CD4-positive, alpha-beta T cell treated with Interleukin-1 beta for 1 hour (primary cell): ENCODE results near the gene FBH1.
"Not testable (repeated sequence)": the region's sequence is repeated elsewhere in the genome, so short reads cannot be mapped to it uniquely, and the experiment has no call there.

Experiments
- DNase-seq, 2 donors: peaks; one replicate each; pipeline ENCODE4 v3.0.0-alpha.2; 2020 to 2022

FBH1 gene

GRCh38 chr10:5960973-5961275 lies 70.9 kb downstream of the FBH1 start:
- DNase-seq: not testable (repeated sequence)

DNA sequence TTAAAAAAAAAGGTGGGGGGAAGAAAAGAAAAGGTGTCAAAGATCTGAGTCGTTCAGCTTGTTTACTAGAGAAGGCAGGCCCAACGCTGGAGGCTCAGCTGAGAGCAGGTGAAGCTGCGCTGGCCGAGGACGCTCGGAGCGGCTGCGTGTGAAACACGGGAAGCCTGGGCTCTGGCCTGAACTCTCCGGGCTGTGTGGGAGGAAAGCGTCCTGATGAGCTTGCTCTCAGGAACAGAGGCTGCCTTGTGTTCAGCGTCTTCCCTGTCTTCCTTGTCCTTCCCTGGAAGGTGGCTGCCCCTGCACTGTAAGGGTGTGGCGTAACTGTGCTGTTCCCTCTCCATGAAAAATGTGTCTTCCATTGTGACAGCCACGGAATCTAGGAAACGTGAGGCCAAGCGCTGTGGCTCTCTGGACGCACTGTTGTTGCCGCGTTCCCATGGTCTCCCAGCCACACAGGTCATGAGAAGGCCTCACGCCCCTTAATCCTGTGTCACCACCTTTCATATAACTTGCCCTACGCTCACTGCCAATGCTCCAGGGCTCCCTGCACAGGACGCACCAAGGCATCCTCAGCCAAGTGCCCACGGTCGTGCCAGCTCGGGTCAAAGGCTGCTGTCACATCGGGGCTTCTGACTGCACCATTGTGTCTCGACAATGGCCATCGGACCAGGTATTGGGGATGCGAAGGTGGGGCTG lies 71.5 kb downstream of the FBH1 start:
- no peak for DNase-seq

DNA sequence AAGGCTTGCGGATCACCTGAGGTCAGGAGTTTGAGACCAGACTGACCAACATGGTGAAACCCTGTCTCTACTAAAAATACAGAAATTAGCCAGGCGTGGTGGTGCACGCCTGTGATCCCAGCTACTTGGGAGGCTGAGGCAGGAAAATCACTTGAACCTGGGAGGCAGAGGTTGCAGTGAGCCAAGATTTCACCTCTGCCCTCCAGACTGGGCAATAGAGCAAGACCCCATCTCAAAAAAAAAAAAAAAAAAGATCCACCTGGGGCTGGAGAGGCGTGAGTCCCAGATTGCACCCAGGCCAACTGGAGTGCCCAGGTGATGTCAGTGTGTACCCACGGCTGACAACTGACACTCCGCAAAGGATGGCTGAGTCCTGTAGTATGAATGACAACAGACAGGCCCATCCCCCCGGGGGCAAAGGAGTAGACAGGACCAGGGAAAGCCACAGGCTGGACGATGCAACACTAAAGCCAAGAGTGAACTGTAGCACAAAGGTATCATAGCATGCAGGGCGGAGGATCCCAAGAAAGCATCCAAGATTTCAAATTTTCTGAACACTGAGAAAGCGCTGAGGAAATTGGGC lies 72.4 kb downstream of the FBH1 start:
- DNase-seq: not testable (repeated sequence)

GRCh38 chr10:5963071-5963470 lies 73.0 kb downstream of the FBH1 start:
- no peak for DNase-seq

DNA sequence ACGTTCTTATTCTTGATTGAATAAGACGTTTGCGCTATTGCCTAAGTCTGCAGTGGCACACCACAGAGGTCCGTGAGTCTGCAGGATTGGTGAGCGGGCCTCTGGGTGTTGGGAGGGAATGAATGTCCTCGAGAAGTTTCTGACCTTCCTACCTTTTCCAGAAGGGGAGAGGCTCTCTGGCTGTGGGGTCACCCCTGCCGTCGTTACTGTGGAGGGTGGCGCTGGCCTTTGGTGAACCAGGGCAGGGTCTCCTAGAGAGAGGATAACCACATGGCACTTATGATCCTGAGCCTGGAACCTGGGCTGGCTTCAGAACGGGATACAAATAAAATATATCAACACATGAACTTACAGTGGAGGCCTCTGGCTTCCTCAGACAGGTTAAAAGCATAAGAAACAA lies 73.5 kb downstream of the FBH1 start:
- no peak for DNase-seq

DNA sequence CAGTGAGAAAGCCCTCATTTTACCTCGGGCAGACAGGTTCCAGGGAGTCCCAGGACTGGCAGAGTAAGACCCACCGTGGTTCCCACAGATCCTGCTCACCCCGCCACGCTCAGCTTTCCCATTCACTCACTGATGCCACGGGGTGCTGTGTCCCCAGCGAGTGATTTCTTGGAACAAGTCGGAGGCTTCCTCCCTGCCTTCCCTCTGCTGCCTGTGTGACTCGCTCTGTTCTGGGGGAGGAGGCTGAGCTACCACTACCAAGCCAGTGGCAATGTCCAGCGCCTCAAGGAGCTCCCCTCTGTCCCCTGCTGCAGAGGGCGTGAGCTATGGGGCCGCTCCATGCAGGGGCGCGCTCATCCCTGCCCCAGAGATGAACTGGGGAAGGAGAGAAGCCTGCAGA lies 74.7 kb downstream of the FBH1 start:
- DNase-seq: no peak

DNA sequence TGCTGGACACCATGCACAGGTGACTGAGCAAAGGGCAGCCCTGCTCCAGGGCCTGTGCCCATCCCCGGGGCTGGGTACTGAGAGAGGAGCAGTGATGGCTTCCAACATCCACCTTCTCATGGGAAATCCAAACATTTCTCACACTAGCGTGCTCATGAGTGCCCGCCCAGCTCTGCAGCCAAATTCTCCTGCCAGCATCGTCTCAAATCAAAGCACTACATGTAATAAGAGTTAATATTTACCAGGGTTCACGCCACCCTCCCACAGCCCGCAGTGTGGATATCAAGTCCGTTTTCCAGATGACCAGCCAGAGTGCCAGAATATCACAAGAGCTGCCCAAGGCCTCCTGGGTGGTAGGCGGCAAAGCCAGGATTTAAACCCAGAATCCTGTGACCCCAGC lies 75.2 kb downstream of the FBH1 start:
- DNase-seq: no peak

DNA sequence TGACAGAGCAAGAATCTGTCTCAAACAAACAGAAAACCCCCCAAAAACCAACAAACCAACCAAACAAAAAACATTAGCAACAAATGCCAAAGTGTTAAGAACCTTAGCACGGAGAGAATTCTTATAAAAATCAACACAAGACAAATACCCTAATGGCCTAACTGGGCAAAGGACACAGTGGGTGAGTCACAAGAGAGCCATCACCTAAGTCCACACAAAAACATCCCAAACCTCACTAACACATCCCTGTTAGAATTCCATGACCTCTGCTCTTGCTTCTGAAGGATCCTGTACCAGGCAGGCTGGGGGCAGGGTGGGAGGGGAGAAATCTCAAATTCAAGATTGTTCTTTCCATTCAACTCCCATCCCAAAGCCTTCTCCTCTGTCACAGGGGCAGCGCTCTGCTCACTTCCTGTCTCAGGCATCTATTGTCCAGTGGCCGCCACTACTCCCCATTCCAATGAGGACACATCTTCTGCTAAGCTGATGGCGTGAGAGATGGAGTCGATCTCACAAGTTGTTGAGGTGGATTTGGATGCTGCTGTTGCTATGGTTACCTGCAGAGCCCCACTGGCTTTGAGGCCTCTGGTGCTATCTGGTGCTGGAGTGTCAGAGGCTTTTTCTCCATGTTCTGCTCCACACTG lies 78.1 kb downstream of the FBH1 start:
- DNase-seq: no peak

GRCh38 chr10:5968681-5969453 lies 78.8 kb downstream of the FBH1 start:
- no peak for DNase-seq

GRCh38 chr10:5970066-5970465 lies 80.0 kb downstream of the FBH1 start:
- DNase-seq: no peak

GRCh38 chr10:5970527-5970926 lies 80.5 kb downstream of the FBH1 start:
- DNase-seq: no peak

- peak in 1 of 2 donors; percentile 37 for DNase-seq
Observed at GRCh38 chr10:5971315-5971832, 81.3 kb downstream of the FBH1 start.

GRCh38 chr10:5971886-5972285 lies 81.8 kb downstream of the FBH1 start:
- no peak for DNase-seq

DNA sequence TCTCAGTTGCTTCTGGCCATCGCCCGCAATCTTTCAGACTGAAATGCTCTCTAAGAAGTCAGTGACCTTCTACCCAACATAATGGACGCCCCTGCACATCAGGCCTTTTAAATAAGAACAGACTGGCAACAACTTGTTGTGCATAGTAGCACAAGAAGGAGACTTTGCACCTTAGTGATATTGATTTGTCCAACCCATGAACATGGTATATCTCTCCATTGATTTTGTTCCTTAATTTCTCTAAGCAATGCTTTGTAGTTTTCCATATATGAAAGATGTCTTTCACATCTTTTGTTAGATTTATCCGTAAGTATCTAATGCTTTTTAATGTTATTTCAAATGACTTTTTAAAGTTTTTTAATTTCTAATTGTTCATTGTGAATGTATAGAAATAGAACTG lies 83.0 kb downstream of the FBH1 start:
- DNase-seq: no peak

DNA sequence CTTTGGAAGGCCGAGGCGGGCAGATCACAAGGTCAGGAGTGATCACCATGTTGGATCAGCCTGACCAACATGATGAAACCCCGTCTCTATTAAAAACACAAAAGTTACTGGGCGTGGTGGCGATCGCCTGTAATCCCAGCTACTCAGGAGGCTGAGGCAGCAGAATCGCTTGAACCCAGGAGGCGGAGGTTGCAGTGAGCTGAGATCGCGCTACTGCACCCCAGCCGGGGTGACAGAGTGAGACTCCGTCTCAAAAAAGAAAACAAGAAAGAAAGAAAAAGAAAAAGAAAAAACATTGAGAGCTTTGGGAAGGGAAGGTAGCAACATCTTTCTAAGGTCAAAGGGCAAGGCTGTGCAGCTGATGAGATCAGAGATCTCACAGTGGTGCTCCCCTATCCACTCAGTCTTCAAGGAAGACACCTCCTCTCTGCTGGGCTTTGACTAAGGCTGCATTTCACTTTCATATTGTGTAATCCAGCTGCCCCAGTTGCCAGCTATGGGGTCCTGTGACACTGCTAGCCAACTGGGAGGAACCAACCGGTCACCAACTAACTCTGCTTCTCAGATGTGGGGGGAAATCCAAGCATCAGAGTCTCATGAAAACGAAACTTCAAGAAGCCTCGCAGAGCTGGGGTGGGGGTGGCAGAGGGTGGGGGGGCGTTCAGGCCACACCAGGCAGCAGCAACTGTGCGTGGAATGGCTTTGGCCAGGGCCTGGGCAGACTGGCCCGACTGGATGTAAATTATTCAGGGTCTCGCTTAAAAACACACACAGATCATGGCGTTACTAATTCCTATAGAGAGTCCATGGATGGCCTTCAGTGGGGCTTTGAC lies 85.8 kb downstream of the FBH1 start:
- peak; percentile 70 to 78 for DNase-seq

GRCh38 chr10:5976512-5977470 lies 86.7 kb downstream of the FBH1 start:
- peak in 1 of 2 donors; percentile 32 for DNase-seq

DNA sequence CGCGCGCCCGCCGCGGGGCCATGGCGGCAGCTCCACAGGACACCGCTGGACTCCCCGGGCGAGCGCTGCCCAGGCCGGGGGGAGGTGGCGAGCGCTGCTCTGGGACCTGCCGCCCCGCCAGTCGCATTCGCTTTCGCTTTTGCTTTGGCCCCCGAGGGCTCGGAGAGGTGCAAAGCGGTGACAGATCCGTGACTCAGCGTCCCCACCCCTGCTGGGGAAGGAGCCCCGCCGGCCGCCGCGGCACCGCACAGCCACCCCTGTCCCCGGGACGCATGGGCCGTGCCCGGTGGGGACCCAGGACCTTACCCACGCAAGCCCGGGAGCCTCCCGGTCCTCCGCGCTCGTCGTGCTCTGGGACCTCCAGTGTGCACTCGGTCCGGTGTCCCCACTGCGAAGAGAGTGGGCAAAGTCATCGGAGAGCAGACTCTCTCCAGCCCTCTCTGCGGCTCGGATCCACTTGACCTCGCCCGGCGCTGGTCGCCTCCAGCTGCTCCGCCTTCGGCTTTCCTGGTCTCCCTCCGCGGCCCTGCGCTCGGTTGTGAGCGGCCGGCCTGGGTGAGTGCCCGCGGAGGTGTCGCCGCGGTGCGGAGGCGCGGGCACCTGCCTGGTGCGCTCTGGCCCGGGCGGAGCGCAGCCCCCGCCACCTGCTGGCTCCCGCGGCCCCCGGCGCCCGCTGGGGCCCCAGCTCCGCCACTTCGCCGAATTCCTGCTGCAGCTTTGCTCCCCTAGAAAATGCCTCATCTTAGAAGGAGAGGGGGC lies 87.6 kb downstream of the FBH1 start, which contains the start of gene IL15RA:
IL15RA (minus strand) TSS at position 73 of the 759 bp plus-strand sequence; CDS start at position 22, 51 bp downstream.
- peak; percentile 78 to 84 for DNase-seq

DNA sequence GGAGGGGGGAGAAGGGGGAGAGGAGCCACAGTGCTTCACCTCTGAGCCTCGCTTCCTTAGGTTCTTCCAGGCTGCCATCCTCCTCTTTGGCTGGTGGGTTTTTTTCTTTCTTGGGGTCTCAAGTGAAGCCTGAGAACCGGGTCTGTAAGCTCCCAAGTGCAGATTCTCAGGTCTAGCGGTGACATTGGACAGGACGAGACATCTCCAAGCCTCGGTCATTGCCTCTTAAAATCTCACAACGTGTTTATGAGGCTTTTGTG lies 88.1 kb downstream of the FBH1 start:
- DNase-seq: no peak

- no peak for DNase-seq
Observed at GRCh38 chr10:5981529-5981928, 91.5 kb downstream of the FBH1 start.

GRCh38 chr10:5983774-5984173 lies 93.7 kb downstream of the FBH1 start:
- no peak for DNase-seq

DNA sequence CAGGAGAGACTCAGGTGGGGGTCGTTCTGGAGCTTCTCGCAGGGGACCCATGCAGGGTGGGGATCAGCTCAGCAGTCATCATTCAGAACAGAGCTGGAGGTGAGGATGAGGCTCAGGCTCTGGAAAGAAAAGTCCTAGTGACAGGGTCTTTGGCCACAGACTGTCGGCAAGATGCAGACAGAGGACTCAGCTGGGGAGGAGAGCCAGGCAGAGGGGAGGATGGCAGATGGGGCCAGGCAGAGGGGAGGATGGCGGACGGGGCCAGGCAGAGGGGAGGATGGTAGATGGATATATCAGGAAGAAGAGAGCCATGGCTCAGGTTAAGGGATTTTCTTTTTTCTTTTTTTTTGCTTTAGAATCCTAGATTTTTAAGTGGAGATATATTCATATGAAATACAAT lies 95.0 kb downstream of the FBH1 start:
- DNase-seq: no peak
